ENCODE measurements around the gene NETO2.

DNA sequence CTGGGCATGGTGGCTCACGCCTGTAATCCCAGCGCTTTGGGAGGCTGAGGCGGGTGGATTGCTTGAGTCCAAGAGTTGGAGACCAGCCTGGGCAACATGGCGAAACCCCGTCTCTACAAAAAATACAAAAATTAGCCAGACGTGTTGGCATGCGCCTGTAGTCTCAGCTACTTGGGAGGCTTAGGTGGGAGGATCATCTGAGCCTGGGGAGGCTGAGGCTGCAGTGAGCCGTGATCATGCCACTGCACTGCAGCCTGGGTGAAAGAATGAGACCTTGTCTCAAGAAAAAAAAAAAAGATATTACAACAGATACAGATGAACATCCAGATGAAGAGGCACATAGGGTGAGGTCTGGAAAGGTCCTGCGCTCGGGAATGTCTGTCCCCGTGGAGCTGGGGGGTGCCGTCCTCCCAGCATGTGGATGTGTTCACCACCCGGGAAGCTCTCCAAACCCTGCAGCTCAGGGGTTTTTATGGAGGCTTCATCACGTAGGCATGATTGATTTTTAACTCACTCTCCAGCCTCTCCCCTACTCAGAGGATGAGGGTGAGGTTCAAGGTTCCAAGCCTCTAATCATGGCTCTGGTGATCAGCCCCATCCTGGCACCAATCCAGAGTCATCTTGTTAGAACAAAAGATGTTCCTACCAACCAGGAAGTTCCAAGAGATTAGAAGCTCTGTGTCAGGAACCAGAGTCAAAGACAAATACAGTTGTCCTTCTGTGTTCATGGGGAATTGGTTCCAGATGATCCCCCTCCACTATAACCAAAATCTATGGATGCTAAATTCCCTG is 85.3 kb downstream of the NETO2 start:
- TF ChIP-seq, protein P1, sequence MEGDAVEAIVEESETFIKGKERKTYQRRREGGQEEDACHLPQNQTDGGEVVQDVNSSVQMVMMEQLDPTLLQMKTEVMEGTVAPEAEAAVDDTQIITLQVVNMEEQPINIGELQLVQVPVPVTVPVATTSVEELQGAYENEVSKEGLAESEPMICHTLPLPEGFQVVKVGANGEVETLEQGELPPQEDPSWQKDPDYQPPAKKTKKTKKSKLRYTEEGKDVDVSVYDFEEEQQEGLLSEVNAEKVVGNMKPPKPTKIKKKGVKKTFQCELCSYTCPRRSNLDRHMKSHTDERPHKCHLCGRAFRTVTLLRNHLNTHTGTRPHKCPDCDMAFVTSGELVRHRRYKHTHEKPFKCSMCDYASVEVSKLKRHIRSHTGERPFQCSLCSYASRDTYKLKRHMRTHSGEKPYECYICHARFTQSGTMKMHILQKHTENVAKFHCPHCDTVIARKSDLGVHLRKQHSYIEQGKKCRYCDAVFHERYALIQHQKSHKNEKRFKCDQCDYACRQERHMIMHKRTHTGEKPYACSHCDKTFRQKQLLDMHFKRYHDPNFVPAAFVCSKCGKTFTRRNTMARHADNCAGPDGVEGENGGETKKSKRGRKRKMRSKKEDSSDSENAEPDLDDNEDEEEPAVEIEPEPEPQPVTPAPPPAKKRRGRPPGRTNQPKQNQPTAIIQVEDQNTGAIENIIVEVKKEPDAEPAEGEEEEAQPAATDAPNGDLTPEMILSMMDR (IDR thresholded peaks at IDR 0.05; ENCODE audit: insufficient read depth, low read length, poor library complexity, severe bottlenecking) = no peak
- no peak for TF ChIP-seq EZH2phosphoT487 (conservative IDR thresholded peaks at IDR 0.05; ENCODE audit: low read length)
